ENCODE data around the gene CD27.

The CD27 gene

GRCh38 chr12:6437586-6437985 is 7.2 kb upstream of the CD27 start:
- TF ChIP-seq, protein P1, sequence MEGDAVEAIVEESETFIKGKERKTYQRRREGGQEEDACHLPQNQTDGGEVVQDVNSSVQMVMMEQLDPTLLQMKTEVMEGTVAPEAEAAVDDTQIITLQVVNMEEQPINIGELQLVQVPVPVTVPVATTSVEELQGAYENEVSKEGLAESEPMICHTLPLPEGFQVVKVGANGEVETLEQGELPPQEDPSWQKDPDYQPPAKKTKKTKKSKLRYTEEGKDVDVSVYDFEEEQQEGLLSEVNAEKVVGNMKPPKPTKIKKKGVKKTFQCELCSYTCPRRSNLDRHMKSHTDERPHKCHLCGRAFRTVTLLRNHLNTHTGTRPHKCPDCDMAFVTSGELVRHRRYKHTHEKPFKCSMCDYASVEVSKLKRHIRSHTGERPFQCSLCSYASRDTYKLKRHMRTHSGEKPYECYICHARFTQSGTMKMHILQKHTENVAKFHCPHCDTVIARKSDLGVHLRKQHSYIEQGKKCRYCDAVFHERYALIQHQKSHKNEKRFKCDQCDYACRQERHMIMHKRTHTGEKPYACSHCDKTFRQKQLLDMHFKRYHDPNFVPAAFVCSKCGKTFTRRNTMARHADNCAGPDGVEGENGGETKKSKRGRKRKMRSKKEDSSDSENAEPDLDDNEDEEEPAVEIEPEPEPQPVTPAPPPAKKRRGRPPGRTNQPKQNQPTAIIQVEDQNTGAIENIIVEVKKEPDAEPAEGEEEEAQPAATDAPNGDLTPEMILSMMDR (IDR thresholded peaks at IDR 0.05; ENCODE audit: extremely low read depth, missing control alignments): no peak
- DNase-seq (ENCODE audit: low spot score): no peak

GRCh38 chr12:6438345-6438744 is 6.4 kb upstream of the CD27 start:
- TF ChIP-seq, protein P1 (IDR thresholded peaks at IDR 0.05; ENCODE audit: extremely low read depth, missing control alignments): no peak
- DNase-seq (ENCODE audit: low spot score): no peak

DNA sequence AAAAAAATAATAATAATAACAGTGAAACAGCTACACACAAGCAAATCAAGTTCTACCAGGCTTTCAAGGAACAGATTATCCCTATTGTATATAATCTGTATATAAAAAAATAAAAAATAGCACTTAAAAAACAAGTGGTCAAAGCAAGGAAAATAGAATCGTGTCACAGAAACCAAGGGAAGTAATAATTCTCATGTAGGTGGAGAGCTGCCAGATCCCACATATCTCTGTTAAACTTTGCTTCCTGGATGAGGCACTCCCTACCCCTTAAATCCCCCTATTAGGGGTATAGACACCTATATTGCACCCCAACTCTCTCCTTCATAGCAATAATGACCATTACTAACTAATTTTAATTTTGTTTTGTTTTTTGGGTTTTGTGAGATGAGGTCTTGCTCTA is 4.4 kb upstream of the CD27 start:
- TF ChIP-seq, protein P1 (IDR thresholded peaks at IDR 0.05; ENCODE audit: extremely low read depth, missing control alignments): no peak
- no peak for DNase-seq (ENCODE audit: low spot score)

- TF ChIP-seq, protein P1 (IDR thresholded peaks at IDR 0.05; ENCODE audit: extremely low read depth, missing control alignments): no peak
- no peak for DNase-seq (ENCODE audit: low spot score)
Observed at GRCh38 chr12:6442836-6443235, 1.9 kb upstream of the CD27 start.

GRCh38 chr12:6443361-6443983 is 1.3 kb upstream of the CD27 start:
- DNase-seq (ENCODE audit: low spot score): no peak
- TF ChIP-seq, protein P1 (IDR thresholded peaks at IDR 0.05; ENCODE audit: extremely low read depth, missing control alignments): no peak

GRCh38 chr12:6444031-6444430 is 724 bp upstream of the CD27 start:
- DNase-seq (ENCODE audit: low spot score): no peak
- TF ChIP-seq, protein P1 (IDR thresholded peaks at IDR 0.05; ENCODE audit: extremely low read depth, missing control alignments): no peak

DNA sequence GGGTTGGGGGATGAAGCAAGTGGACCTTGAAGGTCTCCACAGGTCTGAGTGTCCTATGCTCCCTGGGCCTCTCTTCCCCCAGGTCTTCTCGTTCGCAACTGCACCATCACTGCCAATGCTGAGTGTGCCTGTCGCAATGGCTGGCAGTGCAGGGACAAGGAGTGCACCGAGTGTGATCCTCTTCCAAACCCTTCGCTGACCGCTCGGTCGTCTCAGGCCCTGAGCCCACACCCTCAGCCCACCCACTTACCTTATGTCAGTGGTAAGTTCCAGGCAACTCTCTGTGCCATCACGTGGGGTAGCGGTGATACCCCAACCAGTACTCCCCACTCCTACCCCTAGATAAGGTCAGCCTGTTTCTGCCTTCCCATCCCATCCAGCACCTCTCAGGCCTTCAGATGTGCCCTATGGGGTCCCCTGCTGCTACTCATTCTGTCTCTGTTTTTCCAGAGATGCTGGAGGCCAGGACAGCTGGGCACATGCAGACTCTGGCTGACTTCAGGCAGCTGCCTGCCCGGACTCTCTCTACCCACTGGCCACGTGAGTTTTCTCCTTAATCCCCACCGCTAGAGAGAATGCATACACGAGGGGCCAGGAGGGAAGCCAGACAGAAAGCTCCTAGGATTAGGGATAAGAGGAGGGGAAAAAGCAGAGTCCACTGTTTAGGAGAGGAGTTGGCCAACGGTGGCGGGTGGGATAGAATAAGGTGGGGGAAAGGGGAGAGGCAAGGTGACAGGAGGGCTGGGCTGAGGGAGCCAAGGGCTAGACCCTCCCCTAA is 5.5 kb downstream of the CD27 start:
- TF ChIP-seq, protein P1 (IDR thresholded peaks at IDR 0.05; ENCODE audit: extremely low read depth, missing control alignments): no peak
- DNase-seq (ENCODE audit: low spot score): no peak
